GM19193 (cell line): Measurements from ENCODE around the gene DNAJC5G.

ENCODE experiments used
- POLR2A ChIP-seq: IDR thresholded peaks from 4 replicates; pipeline ENCODE4 v1.6.1; 2011; ENCODE audit not compliant: insufficient read depth, insufficient read length; ENCODE audit errors: extremely low read depth

The DNAJC5G gene

GRCh38 chr2:27264253-27264752 lies 10.9 kb upstream of the DNAJC5G start:
- TF ChIP-seq POLR2A: no peak

DNA sequence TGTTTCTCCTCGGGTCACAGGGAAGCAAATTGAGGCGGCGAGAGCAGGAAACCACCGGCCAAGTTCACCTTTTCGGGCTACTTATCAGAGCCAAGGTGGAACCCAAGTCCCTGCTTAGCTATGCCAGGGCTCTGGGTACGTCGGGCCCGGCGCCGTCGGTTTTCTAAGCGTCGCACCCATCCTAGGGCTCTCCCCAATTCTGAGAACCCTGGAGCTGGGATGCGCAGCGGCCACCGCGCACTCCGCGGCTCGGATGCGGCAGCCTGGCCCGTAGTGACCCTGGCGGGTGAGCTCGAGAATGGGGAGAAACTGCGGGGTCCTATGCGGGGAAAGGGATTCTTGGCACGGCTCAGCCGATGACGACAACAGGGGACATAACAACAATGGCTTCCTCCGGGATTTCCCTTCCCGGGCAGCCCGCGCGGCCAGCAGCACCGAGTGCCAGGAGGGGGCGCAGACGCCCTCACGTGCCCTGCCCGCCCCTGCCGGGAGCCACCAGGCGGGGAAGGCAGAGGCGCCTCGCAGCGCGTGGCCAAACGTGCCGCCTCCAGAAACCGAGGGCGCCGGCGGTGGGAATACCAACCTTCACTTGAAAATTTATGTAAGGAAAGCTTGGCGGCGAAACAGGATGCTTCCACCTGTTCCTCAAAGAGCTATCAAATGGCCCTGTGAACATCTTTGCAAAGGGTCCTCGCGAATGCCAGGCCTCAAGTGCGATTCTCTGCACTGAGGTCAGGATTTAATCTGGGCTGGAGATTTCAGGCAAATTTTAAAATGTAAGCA lies 10.3 kb upstream of the DNAJC5G start:
- no peak for TF ChIP-seq POLR2A

DNA sequence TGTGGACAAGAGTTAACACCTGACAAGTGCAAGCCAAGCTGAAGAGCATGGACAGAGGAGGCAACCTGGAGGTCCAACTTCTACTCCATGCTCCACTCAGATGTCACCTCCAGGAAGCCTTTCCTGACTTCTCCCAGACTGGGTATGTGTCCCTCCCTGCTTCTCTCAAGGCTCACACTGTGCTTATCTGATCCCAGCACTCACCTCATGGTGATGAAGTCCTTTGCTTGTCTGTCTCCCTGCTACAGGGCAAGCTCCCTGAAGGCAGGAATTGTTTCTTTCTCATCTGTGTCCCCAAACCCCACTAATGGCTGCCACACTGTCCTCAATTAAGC lies 9.7 kb upstream of the DNAJC5G start:
- no peak for TF ChIP-seq POLR2A

DNA sequence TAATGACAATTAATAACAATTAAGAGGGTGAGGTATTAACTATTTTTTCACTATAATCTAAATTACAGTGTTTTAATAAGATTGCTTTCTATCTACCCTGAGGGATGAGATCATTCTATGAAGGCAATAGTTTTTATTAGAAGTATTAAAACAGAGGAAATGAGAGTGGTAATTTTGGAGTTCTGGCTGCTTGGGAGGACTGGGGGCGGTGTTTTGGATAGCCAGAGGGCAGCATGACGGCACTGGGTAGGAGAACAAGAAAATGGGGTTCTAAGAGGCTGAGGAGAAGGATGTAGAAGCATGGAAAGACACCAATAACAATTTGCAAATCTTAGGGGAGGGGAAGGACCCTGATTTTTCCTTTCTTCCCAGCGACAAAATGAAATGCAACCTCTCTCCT lies 5.1 kb upstream of the DNAJC5G start:
- no peak for TF ChIP-seq POLR2A

- TF ChIP-seq POLR2A: no peak
Measured at GRCh38 chr2:27270670-27271069, 4.6 kb upstream of the DNAJC5G start.

- TF ChIP-seq POLR2A: no peak
Measured at GRCh38 chr2:27271631-27272340, 3.4 kb upstream of the DNAJC5G start.

DNA sequence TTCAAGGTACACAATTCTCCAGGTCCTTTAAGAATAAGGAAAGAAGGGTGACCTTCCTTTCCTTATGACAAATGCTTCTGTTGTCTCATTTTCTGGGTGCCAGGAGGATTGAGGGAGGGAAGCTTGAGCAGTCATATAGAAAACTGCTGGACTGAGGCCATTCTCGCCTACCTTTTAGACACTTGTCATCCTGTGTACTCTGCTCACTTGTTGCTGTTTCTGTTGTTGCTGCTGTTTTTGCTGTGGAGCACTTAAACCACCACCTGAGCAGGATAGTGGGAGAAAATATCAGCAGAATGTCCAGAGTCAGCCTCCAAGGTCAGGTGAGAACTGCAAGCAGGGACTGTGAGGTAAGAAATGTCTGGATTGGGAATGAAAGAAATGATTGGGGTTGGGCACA lies 2.8 kb downstream of the DNAJC5G start:
- no peak for TF ChIP-seq POLR2A

DNA sequence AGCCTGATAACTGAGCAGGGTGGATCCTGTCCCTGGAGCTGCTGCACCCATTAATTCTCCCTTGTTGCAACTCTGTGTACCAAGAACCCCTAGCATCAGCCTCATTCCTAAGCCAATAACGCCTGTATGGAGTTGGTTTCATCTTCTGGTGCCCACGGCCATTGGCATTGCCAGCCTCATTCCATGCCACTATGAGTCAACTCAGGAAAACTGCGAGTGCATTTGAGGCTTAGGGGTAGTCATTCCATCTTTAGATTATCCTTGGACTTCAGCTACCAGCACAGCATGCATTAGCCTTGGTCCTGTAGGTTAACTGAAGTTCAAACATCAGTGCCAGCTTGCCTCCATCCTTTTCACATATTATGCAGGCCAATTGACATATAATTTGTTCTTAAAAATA lies 5.6 kb downstream of the DNAJC5G start:
- no peak for TF ChIP-seq POLR2A

DNA sequence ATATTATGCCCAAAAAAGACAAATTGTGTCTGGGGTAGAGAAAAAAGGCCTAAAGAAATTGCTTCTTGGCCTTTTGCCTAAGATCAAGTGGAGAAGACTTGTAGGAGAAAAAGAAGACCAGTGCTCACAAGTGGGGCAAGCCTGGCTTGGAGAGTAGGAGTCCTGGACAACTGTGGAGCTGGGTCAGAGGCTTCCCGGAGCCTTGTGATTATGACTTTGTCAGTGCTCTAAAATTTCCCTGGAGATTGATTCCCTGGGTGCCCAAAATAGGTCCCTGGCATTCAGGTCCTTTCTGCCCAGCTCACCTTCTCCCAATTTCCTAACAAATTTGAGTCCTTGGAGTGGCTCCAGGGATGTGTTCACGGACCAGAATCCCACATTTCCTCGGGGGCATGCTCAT lies 6.2 kb downstream of the DNAJC5G start:
- TF ChIP-seq POLR2A: no peak

GRCh38 chr2:27281855-27282559 lies 6.8 kb downstream of the DNAJC5G start, which contains the start of gene TRIM54:
TSS of gene TRIM54 (plus strand) at chr2:27282429. CDS start at chr2:27282732, 303 bp downstream.
- TF ChIP-seq POLR2A: no peak

DNA sequence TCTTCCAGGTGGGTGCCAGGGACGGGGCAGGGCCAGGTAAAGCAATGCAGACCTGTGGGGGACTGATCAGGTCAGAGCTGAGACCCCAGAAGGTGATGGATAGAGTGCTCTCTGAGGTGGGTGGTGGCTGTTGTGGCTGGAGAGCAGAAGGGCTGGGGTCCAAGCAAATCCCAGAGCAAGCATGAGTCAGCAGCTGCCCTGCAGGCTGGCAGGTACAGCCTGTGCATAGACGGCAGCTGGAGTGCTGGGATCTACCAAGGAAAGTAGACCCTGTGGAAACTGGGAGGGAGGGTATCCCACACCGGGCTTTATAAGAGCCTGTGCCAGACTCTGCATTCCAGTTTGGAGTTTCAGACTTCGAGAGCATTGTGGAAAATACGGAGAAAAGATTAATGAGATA lies 7.7 kb downstream of the DNAJC5G start:
- TF ChIP-seq POLR2A: no peak

DNA sequence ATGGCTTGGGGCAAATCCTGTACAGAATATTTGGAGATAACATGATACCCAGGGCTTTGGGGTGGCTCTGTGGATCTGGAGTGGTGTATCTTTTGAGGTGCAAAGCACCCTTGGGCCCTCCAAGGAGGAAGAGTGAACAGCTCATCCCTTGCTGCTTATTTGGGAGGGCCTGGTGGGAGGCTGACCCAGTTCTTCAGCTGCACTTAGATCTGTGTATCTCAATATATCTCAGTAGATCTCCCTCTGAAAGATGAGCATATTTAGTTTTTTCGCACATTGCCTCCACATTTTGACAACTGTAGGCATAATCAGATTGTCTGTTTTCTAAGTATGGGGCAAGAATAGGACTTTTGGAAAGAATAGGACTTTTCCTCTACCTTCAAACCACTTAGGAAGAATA lies 9.8 kb downstream of the DNAJC5G start:
- no peak for TF ChIP-seq POLR2A

GRCh38 chr2:27285481-27285880 lies 10.2 kb downstream of the DNAJC5G start:
- no peak for TF ChIP-seq POLR2A

DNA sequence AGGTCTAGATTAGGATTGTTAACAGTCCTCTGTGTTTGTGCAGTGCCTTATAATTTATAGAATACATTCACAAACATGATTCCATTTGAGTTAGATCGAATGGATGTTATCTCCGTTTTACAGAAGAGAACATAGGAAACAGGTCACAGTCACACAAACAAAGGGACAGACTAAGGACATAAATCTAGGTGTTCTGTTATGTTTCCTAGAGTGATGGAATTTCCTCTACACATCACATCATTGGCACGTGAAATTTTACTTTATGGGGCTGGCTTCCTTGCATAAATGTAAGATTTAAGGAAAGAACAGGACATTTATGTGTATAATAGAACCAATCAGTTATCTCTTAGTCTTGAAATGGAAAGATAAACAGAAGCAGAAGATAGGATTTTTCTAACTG lies 13.4 kb downstream of the DNAJC5G start:
- TF ChIP-seq POLR2A: no peak

GRCh38 chr2:27290549-27290948 lies 15.3 kb downstream of the DNAJC5G start:
- TF ChIP-seq POLR2A: no peak
